ENCODE data around the gene DDX10.

Gene DDX10

GRCh38 chr11:108872781-108873291 is 208.0 kb downstream of the DDX10 start:
- H3K9me3 ChIP-seq (ENCODE audit: low read depth, low read length): no peaks in the 10 kb centered on the region
- no peaks in the 10 kb centered on the region for H3K36me3 ChIP-seq (ENCODE audit: insufficient read depth, low read length)
- H3K4me3 ChIP-seq: no peak overlapping the region
- no peak for DNase-seq (ENCODE audit: low read depth, low spot score)
- no peak overlapping the region for H3K27ac ChIP-seq
- no peak overlapping the region for H3K9ac ChIP-seq (ENCODE audit: insufficient read length)
- TF ChIP-seq POLR2AphosphoS5 (IDR thresholded peaks at IDR 0.05; ENCODE audit: borderline replicate concordance, low read depth, low read length): no peak
- no peak for TF ChIP-seq EZH2 (IDR thresholded peaks at IDR 0.05)
- no peak for TF ChIP-seq FOXP2 (optimal IDR thresholded peaks at IDR 0.05; ENCODE audit: control extremely low read depth, extremely low read length, insufficient read depth)

- Histone ChIP-seq H3K27ac (no peak overlapping the region), H3K36me3 (ENCODE audit: insufficient read depth, low read length) (no peaks in the 10 kb centered on the region), H3K4me3 (no peak overlapping the region), H3K9me3 (ENCODE audit: low read depth, low read length) (no peaks in the 10 kb centered on the region), H3K9ac (ENCODE audit: insufficient read length) (no peak overlapping the region)
- no peak for DNase-seq (ENCODE audit: low read depth, low spot score)
- TF ChIP-seq FOXP2 (optimal IDR thresholded peaks at IDR 0.05; ENCODE audit: control extremely low read depth, extremely low read length, insufficient read depth): no peak
- TF ChIP-seq POLR2AphosphoS5 (IDR thresholded peaks at IDR 0.05; ENCODE audit: borderline replicate concordance, low read depth, low read length): no peak
- TF ChIP-seq EZH2 (IDR thresholded peaks at IDR 0.05): no peak
Measured at GRCh38 chr11:108873310-108873709, 208.4 kb downstream of the DDX10 start.

- Histone ChIP-seq H3K9me3 (ENCODE audit: low read depth, low read length) (no peaks in the 10 kb centered on the region), H3K4me3 (no peak overlapping the region), H3K27ac (no peak overlapping the region), H3K9ac (ENCODE audit: insufficient read length) (no peak overlapping the region), H3K36me3 (ENCODE audit: insufficient read depth, low read length) (no peaks in the 10 kb centered on the region)
- TF ChIP-seq EZH2 (IDR thresholded peaks at IDR 0.05) (no peak), POLR2AphosphoS5 (IDR thresholded peaks at IDR 0.05; ENCODE audit: borderline replicate concordance, low read depth, low read length) (no peak), FOXP2 (optimal IDR thresholded peaks at IDR 0.05; ENCODE audit: control extremely low read depth, extremely low read length, insufficient read depth) (no peak)
- DNase-seq (ENCODE audit: low read depth, low spot score): no peak
Measured at GRCh38 chr11:108873941-108874340, 209.1 kb downstream of the DDX10 start.

GRCh38 chr11:108875134-108875533 is 210.3 kb downstream of the DDX10 start:
- TF ChIP-seq FOXP2 (optimal IDR thresholded peaks at IDR 0.05; ENCODE audit: control extremely low read depth, extremely low read length, insufficient read depth) (no peak), POLR2AphosphoS5 (IDR thresholded peaks at IDR 0.05; ENCODE audit: borderline replicate concordance, low read depth, low read length) (no peak), EZH2 (IDR thresholded peaks at IDR 0.05) (no peak)
- H3K9me3 ChIP-seq (ENCODE audit: low read depth, low read length): no peaks in the 10 kb centered on the region
- H3K4me3 ChIP-seq: no peak overlapping the region
- no peak overlapping the region for H3K27ac ChIP-seq
- no peak overlapping the region for H3K9ac ChIP-seq (ENCODE audit: insufficient read length)
- DNase-seq (ENCODE audit: low read depth, low spot score): no peak
- H3K36me3 ChIP-seq (ENCODE audit: insufficient read depth, low read length): no peaks in the 10 kb centered on the region

GRCh38 chr11:108877178-108877577 is 212.3 kb downstream of the DDX10 start:
- DNase-seq (ENCODE audit: low read depth, low spot score): no peak
- Histone ChIP-seq H3K4me3 (no peak overlapping the region), H3K27ac (no peak overlapping the region), H3K9ac (ENCODE audit: insufficient read length) (no peak overlapping the region), H3K9me3 (ENCODE audit: low read depth, low read length) (no peaks in the 10 kb centered on the region), H3K36me3 (ENCODE audit: insufficient read depth, low read length) (no peaks in the 10 kb centered on the region)
- TF ChIP-seq POLR2AphosphoS5 (IDR thresholded peaks at IDR 0.05; ENCODE audit: borderline replicate concordance, low read depth, low read length) (no peak), EZH2 (IDR thresholded peaks at IDR 0.05) (no peak), FOXP2 (optimal IDR thresholded peaks at IDR 0.05; ENCODE audit: control extremely low read depth, extremely low read length, insufficient read depth) (no peak)

- H3K4me3 ChIP-seq: no peak overlapping the region
- DNase-seq (ENCODE audit: low read depth, low spot score): peak; percentile 12
- no peaks in the 10 kb centered on the region for H3K36me3 ChIP-seq (ENCODE audit: insufficient read depth, low read length)
- no peaks in the 10 kb centered on the region for H3K9me3 ChIP-seq (ENCODE audit: low read depth, low read length)
- H3K9ac ChIP-seq (ENCODE audit: insufficient read length): no peak overlapping the region
- peak overlapping the region; percentile 19; the same call in 1 of the 2 replicates for H3K27ac ChIP-seq
- TF ChIP-seq FOXP2 (optimal IDR thresholded peaks at IDR 0.05; ENCODE audit: control extremely low read depth, extremely low read length, insufficient read depth): no peak
- TF ChIP-seq EZH2 (IDR thresholded peaks at IDR 0.05): no peak
Measured at GRCh38 chr11:108880510-108880909, 215.6 kb downstream of the DDX10 start.

- Histone ChIP-seq H3K36me3 (ENCODE audit: insufficient read depth, low read length) (no peaks in the 10 kb centered on the region), H3K9me3 (ENCODE audit: low read depth, low read length) (no peaks in the 10 kb centered on the region), H3K9ac (ENCODE audit: insufficient read length) (no peak overlapping the region), H3K27ac (peak overlapping the region; percentile 19; the same call in 1 of the 2 replicates), H3K4me3 (no peak overlapping the region)
- TF ChIP-seq POLR2AphosphoS5 (IDR thresholded peaks at IDR 0.05; ENCODE audit: borderline replicate concordance, low read depth, low read length) (no peak), FOXP2 (optimal IDR thresholded peaks at IDR 0.05; ENCODE audit: control extremely low read depth, extremely low read length, insufficient read depth) (no peak), EZH2 (IDR thresholded peaks at IDR 0.05) (no peak)
- DNase-seq (ENCODE audit: low read depth, low spot score): no peak
Measured at GRCh38 chr11:108881131-108881530, 216.3 kb downstream of the DDX10 start.

- H3K9ac ChIP-seq (ENCODE audit: insufficient read length): no peak overlapping the region
- no peak overlapping the region for H3K27ac ChIP-seq
- no peak overlapping the region for H3K4me3 ChIP-seq
- TF ChIP-seq FOXP2 (optimal IDR thresholded peaks at IDR 0.05; ENCODE audit: control extremely low read depth, extremely low read length, insufficient read depth) (no peak), EZH2 (IDR thresholded peaks at IDR 0.05) (no peak), POLR2AphosphoS5 (IDR thresholded peaks at IDR 0.05; ENCODE audit: borderline replicate concordance, low read depth, low read length) (no peak)
- no peak for DNase-seq (ENCODE audit: low read depth, low spot score)
- H3K9me3 ChIP-seq (ENCODE audit: low read depth, low read length): no peaks in the 10 kb centered on the region
- H3K36me3 ChIP-seq (ENCODE audit: insufficient read depth, low read length): no peaks in the 10 kb centered on the region
Measured at GRCh38 chr11:108882211-108882831, 217.5 kb downstream of the DDX10 start.
